Memory B cell (primary cell): ENCODE results near the gene GRIN2A.

Experiments used
- ATAC-seq: fragments of 150-1000 bp; cut with Tn5 transposase; 2 replicates; pipeline ENCODE4 v1.10.0; 2021; ENCODE audit warnings: low read depth, mild to moderate bottlenecking, moderate library complexity
- DNase-seq, 2 donors: peaks; one replicate each; pipeline ENCODE4 v3.0.0; 2022; ENCODE audit warnings: low spot score in 2 of 2
- H3K27ac Mint-ChIP-seq: one replicate; pipeline ENCODE4 v1.8.0; 2022; ENCODE audit warnings: mild to moderate bottlenecking, moderate library complexity, mixed read lengths
- H3K27me3 Mint-ChIP-seq: one replicate; pipeline ENCODE4 v1.8.0; 2022; ENCODE audit warnings: mixed read lengths
- H3K36me3 Mint-ChIP-seq: one replicate; pipeline ENCODE4 v1.8.0; 2022; ENCODE audit warnings: mild to moderate bottlenecking, mixed read lengths
- H3K4me1 Mint-ChIP-seq: one replicate; pipeline ENCODE4 v1.8.0; 2022; ENCODE audit warnings: mixed read lengths
- H3K4me3 Mint-ChIP-seq: one replicate; pipeline ENCODE4 v1.8.0; 2022; ENCODE audit warnings: mild to moderate bottlenecking, moderate library complexity, mixed read lengths
- H3K9me3 Mint-ChIP-seq: one replicate; pipeline ENCODE4 v1.8.0; 2022; ENCODE audit warnings: mixed read lengths

The GRIN2A gene

GRCh38 chr16:9854675-9855074, 327.6 kb downstream of the GRIN2A start:
- Mint-ChIP-seq H3K27me3 (peaks cover 9% of the 10 kb centered on the region), H3K4me1 (no peaks in the 10 kb centered on the region), H3K9me3 (peaks cover 1% of the 10 kb centered on the region), H3K36me3 (no peaks in the 10 kb centered on the region), H3K27ac (no peak overlapping the region), H3K4me3 (no peak overlapping the region)
- no peak for DNase-seq
- no peak for ATAC-seq

- Mint-ChIP-seq H3K4me3 (no peak overlapping the region), H3K27me3 (peaks cover 6% of the 10 kb centered on the region), H3K9me3 (no peaks in the 10 kb centered on the region), H3K36me3 (no peaks in the 10 kb centered on the region), H3K4me1 (no peaks in the 10 kb centered on the region), H3K27ac (no peak overlapping the region)
- ATAC-seq (no peak), DNase-seq (no peak)
These were observed 330.2 kb downstream of the GRIN2A start for GRCh38 chr16:9852003-9852402.

- Mint-ChIP-seq H3K36me3 (no peaks in the 10 kb centered on the region), H3K9me3 (no peaks in the 10 kb centered on the region), H3K27ac (no peak overlapping the region), H3K27me3 (peaks cover 6% of the 10 kb centered on the region), H3K4me3 (no peak overlapping the region), H3K4me1 (no peaks in the 10 kb centered on the region)
- no peak for DNase-seq
- no peak for ATAC-seq
These were observed 331.4 kb downstream of the GRIN2A start for GRCh38 chr16:9850817-9851216.

DNA sequence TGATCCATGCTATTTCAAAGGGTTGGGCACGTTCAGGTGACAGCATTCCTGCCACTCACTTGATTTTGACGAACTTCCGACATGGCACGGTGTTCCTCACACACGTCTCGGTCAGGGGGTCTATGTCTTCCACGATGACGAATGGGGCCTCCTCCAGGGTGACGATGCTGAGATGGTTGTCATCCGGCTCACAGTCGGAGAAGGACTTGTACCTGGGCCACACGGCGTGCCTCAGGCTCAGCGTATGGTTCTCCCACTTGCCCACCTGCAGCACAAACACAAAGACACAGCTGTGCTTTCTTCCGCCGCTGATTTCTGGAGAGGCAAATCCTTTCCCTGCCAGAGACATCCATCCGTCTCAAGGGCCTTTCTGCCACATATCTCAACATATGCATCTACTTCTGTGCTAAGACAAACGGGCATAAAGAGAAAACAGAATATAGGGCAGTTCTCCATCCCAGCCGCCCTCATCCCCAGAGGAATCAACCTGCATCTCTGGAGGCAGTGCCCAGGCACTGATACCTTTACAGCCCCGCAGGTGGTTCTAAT, 332.5 kb downstream of the GRIN2A start:
- ATAC-seq (no peak), DNase-seq (no peak)
- no peak overlapping the region for H3K27ac Mint-ChIP-seq
- no peaks in the 10 kb centered on the region for H3K36me3 Mint-ChIP-seq
- H3K4me3 Mint-ChIP-seq = no peak overlapping the region
- no peaks in the 10 kb centered on the region for H3K4me1 Mint-ChIP-seq
- no peaks in the 10 kb centered on the region for H3K9me3 Mint-ChIP-seq
- H3K27me3 Mint-ChIP-seq = peaks cover 6% of the 10 kb centered on the region

DNA sequence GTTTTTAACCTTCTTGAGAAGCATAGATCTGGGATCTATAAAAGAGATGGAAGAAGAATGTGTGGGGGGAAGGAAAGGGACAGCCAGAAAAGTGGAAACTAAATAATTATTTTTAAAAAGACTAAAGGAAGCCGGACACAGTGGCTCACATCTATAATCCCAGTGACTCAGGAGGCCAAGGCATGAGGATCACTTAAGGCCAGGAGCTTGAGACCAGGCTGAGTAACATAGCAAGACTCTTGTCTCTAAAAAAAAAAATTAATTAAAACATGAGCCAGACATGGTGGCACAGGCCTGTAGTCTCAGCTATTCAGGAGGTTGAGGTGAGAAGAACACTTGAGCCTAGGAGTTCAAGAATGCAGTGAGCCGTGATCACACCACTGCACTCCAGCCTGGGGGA, 335.1 kb downstream of the GRIN2A start:
- Mint-ChIP-seq H3K9me3 (peaks cover 2% of the 10 kb centered on the region), H3K4me1 (no peaks in the 10 kb centered on the region), H3K36me3 (no peaks in the 10 kb centered on the region), H3K4me3 (no peak overlapping the region), H3K27me3 (peaks cover 4% of the 10 kb centered on the region), H3K27ac (no peak overlapping the region)
- ATAC-seq (no peak), DNase-seq (no peak)

DNA sequence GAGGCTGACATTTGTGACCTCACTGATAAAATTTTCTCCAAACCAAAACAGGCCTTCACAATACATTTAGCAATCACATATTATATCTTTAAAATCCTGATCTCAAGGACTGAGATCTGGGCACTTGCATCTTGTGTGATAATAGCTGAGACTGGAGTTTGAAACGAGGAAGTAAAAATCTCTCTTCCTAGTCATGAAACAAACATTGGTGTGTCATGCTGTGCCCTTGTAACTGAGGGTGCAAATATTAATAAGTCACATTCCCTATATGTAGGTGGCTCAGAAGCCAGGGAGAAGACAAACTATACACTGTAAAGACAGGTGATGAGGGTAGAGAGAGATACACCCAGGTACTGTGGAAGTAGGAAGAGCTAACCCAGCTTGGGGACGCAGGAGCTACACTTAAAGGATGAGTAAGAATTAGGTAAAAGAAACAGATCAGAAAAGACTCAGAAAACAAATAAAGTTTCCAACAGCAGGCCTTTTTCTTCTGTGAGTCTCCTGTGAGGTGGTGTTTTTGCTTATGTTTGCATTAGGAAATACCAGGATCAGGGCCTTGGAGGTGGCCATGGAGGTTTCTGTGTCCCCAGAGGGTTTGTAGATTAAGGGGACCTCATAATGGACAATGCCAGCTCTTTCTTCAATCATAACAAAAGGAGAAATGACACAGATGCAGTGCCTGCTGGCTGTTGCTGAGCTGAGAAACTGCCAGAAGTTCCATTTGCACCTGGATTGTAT, 335.7 kb downstream of the GRIN2A start:
- no peak for DNase-seq
- Mint-ChIP-seq H3K4me3 (no peak overlapping the region), H3K4me1 (no peaks in the 10 kb centered on the region), H3K27ac (no peak overlapping the region), H3K27me3 (peaks cover 4% of the 10 kb centered on the region), H3K36me3 (no peaks in the 10 kb centered on the region), H3K9me3 (peaks cover 2% of the 10 kb centered on the region)
- no peak for ATAC-seq

DNA sequence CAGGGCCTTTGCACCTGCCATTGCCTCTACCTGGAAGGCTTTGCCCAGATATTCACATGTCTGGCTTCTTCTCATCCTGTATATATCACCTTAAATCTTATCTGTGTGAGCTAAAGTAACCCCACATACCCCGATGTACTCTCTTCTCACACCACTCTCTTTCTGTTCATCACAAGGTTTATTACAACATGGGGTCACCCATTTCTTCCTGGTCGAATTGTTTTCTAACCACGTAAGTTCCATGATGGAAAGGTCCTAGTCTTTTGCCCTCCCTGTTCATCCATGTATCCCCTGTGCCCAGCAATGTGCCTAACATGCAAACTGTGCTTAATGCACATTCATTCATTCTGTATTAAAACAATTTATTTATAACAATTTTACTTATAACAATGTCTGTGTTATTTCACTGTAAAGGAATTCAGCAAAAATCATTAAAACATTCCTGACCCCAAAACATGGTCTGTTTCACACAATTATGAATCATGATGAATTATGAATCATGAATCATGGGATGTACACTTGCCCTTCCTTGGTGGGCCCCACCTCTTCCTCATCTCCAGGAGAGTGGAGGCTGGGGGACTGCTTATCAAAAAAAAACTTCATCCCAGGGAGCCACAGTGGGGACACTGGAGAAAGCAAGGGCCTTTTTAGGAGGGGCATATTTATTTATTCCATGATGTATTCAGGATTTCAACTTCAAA, 336.4 kb downstream of the GRIN2A start:
- Mint-ChIP-seq H3K9me3 (peaks cover 2% of the 10 kb centered on the region), H3K27me3 (peaks cover 4% of the 10 kb centered on the region), H3K4me3 (no peak overlapping the region), H3K36me3 (no peaks in the 10 kb centered on the region), H3K4me1 (no peaks in the 10 kb centered on the region), H3K27ac (no peak overlapping the region)
- ATAC-seq (no peak), DNase-seq (no peak)

- Mint-ChIP-seq H3K4me3 (no peak overlapping the region), H3K27ac (no peak overlapping the region), H3K4me1 (no peaks in the 10 kb centered on the region), H3K9me3 (peaks cover 2% of the 10 kb centered on the region), H3K27me3 (no peaks in the 10 kb centered on the region), H3K36me3 (no peaks in the 10 kb centered on the region)
- ATAC-seq (no peak), DNase-seq (no peak)
These were observed 337.9 kb downstream of the GRIN2A start for GRCh38 chr16:9844361-9844760.

DNA sequence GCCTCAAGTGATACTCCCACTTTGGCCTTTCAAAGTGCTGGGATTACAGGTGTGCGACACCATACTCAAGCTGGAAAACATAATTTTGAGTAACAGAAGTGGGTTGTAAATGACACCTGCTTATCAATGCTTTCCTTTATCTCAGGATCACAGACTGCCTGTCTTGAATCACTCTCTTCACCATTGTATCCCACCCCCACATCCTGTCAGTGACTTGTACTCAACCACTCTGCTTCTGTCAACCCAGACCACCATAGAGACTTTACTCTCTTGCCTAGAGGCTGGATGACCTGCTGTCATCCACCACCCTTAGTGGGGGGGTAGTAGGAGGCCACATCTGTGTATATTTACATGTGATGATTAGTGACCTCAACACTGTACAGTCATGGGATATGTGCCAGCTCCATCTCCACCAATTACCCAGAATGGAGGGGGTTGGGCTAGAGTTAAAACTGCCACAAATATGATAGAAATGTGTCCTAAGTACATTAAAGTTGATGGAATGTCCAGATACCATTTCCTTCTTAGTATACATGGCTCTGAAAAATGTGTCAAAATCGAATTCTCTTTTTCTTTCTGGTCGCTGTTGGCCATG, 338.7 kb downstream of the GRIN2A start:
- no peak for DNase-seq
- no peak overlapping the region for H3K4me3 Mint-ChIP-seq
- no peak for ATAC-seq
- peaks cover 2% of the 10 kb centered on the region for H3K9me3 Mint-ChIP-seq
- no peaks in the 10 kb centered on the region for H3K4me1 Mint-ChIP-seq
- H3K27ac Mint-ChIP-seq = no peak overlapping the region
- H3K27me3 Mint-ChIP-seq = no peaks in the 10 kb centered on the region
- no peaks in the 10 kb centered on the region for H3K36me3 Mint-ChIP-seq

- Mint-ChIP-seq H3K4me3 (no peak overlapping the region), H3K27me3 (no peaks in the 10 kb centered on the region), H3K27ac (no peak overlapping the region), H3K36me3 (no peaks in the 10 kb centered on the region), H3K4me1 (no peaks in the 10 kb centered on the region), H3K9me3 (peaks cover 4% of the 10 kb centered on the region)
- DNase-seq = no peak
- ATAC-seq = no peak
These were observed 341.2 kb downstream of the GRIN2A start for GRCh38 chr16:9840761-9841665.

- ATAC-seq = no peak
- no peak for DNase-seq
- Mint-ChIP-seq H3K4me3 (no peak overlapping the region), H3K36me3 (no peaks in the 10 kb centered on the region), H3K27me3 (peaks cover 2% of the 10 kb centered on the region), H3K27ac (no peak overlapping the region), H3K9me3 (peaks cover 2% of the 10 kb centered on the region), H3K4me1 (no peaks in the 10 kb centered on the region)
These were observed 344.7 kb downstream of the GRIN2A start for GRCh38 chr16:9837481-9837880.

GRCh38 chr16:9836118-9836736, 346.0 kb downstream of the GRIN2A start:
- H3K27me3 Mint-ChIP-seq = peaks cover 2% of the 10 kb centered on the region
- no peak overlapping the region for H3K27ac Mint-ChIP-seq
- H3K4me3 Mint-ChIP-seq = no peak overlapping the region
- H3K4me1 Mint-ChIP-seq = no peaks in the 10 kb centered on the region
- DNase-seq = no peak
- peaks cover 2% of the 10 kb centered on the region for H3K9me3 Mint-ChIP-seq
- ATAC-seq = no peak
- no peaks in the 10 kb centered on the region for H3K36me3 Mint-ChIP-seq

DNA sequence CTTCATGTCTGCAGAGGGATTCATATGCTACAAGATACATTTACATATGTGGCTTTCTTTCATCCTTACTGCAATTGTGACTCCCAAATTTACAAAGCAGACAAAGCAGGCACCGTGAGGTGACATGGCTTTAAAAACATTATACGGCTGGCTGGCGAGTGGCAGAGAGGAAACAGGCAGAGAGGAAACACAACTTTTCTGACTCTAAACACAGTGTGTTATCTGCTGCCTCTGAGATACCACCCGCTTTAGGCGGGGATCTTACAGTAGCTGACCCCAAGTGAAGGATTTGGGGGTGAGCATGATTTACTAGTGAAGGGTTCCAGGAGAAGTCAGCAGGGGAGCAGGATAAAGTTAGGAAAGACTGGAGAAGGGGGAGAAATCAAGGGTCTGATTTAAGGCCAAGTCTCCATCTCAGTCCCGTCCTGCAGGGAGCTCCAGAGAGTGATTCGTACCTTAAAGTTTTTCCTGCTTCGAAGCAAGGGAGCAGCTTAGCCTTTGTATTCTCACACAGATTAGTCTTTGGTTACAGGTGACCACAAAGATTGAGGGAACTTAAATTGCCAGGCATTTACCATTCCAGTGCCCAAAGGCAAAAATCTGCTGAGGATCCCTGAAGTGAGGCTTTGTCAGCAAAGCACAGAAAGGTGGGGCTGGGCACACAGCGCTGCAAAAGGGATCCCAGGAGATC, 355.0 kb downstream of the GRIN2A start:
- Mint-ChIP-seq H3K36me3 (no peaks in the 10 kb centered on the region), H3K9me3 (no peaks in the 10 kb centered on the region), H3K27ac (no peak overlapping the region), H3K4me3 (no peak overlapping the region), H3K4me1 (no peaks in the 10 kb centered on the region), H3K27me3 (peaks cover 5% of the 10 kb centered on the region)
- DNase-seq (no peak), ATAC-seq (no peak)
